Pons (tissue), 1 donor: ENCODE data around the gene SRPK2.
A peak's percentile ranks its signal among the peaks of the same experiment; 100 is the strongest.
"Not testable (repeated sequence)": the region's sequence is repeated elsewhere in the genome, so short reads cannot be mapped to it uniquely, and the experiment has no call there.

ENCODE experiments used
- DNase-seq: peaks from one replicate; pipeline ENCODE4 v3.0.0-alpha.2; 2016; ENCODE audit warnings: low spot score

The SRPK2 gene

DNA sequence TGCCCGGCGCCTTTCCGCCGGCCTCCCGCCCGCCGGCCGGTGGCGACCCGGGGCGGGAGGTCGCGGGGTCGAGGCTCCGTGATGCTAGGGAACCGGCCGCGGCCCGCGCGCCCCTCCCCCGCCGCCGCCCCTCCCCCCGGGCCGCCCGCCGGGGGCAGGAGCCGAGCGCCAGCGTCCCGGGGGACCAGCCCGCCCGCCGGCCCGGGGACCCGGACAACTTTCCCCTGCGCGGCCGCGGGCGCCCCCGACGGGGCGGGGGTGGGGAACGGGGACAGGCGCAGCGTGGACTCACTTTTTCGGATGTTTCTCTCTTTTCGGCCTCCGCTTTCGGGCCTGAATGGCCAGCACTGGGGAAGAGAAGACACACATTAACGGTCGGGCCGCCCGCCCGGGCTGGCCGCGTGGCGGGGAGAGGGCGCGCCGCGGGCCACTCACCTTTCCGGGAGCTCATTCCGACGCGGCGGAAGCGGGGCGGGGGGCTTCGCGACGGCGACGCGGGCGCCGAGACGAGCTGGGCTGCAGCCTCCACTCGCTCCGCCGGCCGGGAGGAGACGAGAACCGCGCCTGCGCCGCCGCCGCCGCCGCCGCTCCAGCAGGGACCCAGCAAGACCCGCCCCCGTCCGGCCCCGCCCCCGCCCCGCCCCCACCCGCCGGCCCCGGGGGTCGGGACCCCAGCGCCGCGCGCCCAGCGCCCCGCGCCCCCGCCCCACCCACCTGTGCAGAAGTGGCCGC lies at the start of gene SRPK2:
Gene SRPK2 (minus strand): TSS at position 566 of the 732 bp plus-strand sequence.
- DNase-seq = peak; percentile 43

- no peak for DNase-seq
Observed at GRCh38 chr7:105438254-105438653, 49.5 kb upstream of the SRPK2 start.

- DNase-seq = not testable (repeated sequence)
Observed at GRCh38 chr7:105437356-105437755, 48.6 kb upstream of the SRPK2 start.

DNA sequence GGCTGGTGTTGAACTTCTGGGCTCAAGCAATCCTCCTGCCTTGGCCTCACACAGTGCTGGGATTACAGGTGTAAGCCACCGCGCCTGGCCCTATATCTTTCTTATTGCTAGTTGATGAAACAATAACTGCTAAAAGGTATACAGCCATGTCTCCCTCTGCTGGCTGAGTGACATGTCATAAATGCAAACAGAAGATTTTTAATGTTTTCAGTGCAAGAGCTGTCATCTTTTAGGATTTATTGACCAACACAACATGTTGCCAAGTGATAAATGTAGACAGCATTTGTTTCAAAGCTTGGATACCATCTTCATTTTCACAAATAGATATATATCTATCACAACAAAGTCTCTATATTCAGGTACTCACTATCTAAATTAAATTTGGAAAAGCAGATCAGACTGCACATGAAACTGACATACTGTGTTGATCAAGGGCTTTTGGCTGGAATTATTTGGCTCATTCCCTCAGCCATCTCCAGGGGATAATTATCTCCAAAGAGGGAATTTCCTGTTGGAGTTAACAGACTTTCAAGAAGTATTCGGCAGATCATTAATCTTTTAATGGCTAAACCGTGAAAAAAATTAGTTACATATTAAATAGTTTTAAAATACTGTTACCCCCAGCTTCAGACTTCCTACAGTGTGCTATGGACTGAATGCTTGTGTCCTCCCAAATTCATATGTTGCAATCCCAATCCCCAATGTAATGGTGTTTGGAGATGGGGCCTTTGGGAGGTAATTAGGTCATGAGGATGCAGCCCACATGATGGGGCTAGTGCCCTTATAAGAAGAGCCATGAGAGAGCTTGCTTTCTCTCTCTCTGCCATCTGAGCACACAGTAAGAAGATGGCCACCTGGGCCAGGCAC lies 41.3 kb upstream of the SRPK2 start:
- DNase-seq = peak; percentile 45

DNA sequence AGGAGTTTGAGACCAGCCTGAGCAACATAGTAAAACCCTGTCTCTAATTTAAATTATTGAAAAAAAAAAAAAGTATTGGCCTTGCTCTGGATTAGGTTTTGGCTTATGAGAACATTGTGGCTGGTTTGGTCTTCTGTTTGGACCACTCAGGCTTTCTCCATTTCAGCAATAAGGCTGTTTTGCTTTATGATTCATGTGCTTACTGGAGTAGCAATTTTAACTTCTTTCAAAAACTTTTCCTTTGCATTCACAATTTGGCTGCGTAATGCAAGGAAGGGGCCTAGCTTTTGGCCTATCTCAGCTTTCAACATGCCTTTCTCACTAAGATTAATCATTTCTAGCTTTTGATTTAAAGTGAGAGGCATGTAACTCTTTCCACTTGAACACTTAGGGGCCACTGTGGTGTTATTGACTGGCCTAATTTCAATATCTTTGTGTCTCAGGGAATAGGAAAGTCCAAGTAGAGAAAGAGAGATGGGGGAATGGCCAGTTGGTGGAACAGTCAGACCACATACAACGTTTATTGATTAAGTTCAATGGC lies 38.0 kb upstream of the SRPK2 start:
- no peak for DNase-seq

- DNase-seq = no peak
Observed at GRCh38 chr7:105423987-105424386, 35.3 kb upstream of the SRPK2 start.

DNA sequence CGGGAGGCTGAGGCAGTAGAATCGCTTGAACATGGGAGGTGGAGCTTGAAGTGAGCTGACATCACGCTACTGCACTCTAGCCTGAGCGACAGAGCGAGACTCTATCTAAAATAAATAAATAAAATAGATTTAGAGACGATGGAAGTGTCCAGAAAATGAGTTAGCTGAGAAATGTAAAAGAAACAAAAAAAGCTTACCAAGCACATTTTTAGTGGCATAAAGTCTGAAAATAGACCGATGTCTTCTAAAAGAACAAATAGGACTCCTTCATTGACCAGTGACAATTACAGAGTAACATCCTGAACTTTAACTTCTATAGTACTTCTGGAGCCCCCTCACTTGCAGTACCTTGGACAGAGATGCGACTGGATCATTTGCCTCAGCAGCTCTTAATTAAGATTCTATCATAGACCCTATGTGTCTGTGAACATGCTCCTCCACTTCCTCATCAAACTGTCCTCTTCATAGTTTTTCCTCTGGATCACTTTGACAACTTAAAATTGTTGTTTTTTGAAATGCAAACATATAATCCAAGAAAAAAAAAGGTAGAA lies 25.2 kb upstream of the SRPK2 start:
- no peak for DNase-seq

- DNase-seq = not testable (repeated sequence)
Observed at GRCh38 chr7:105410774-105411173, 22.1 kb upstream of the SRPK2 start.

DNA sequence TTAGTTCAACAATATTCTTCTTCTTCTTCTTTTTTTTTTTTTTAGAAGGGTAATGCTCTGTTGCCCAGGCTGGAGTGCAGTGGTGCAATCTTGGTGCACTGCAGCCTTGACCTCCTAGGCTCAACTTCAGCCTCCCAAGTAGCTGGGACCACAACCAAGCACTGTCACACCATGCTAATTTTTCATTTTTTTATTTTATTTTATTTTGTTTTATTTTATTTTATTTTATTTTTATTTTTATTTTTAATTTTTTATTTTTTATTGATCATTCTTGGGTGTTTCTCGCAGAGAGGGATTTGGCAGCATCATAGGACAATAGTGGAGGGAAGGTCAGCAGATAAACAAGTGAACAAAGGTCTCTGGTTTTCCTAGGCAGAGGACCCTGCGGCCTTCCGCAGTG lies 21.1 kb upstream of the SRPK2 start:
- not testable (repeated sequence) for DNase-seq

DNA sequence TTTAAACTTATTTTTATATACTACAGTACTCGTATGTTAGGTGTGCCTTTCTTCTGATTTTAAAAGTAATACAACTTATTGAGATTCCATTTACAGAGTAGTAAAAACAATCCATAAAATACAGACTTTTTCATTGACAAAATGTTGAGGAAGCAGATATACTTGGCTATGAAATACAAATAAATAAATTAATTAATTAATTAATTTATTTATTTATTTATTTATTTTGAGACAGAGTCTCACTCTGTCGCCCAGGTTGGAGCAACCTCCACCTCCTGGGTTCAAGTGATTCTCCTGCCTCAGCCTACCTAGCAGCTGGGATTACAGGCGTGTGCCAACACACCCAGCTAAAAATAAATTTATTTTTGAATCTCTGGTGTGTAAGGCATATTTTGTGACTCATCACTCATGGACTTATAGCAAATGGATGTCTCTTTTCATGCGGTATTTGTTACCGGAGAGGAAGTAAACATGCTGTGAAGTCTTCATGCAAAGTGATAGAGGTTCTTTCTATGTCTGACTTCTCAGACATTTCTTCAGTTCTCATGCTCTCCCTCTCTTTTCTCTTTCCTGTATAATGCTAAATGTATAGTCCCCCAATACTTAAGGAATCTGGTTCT lies 20.2 kb upstream of the SRPK2 start:
- DNase-seq = no peak

- DNase-seq = no peak
Observed at GRCh38 chr7:105403128-105403527, 14.4 kb upstream of the SRPK2 start.

DNA sequence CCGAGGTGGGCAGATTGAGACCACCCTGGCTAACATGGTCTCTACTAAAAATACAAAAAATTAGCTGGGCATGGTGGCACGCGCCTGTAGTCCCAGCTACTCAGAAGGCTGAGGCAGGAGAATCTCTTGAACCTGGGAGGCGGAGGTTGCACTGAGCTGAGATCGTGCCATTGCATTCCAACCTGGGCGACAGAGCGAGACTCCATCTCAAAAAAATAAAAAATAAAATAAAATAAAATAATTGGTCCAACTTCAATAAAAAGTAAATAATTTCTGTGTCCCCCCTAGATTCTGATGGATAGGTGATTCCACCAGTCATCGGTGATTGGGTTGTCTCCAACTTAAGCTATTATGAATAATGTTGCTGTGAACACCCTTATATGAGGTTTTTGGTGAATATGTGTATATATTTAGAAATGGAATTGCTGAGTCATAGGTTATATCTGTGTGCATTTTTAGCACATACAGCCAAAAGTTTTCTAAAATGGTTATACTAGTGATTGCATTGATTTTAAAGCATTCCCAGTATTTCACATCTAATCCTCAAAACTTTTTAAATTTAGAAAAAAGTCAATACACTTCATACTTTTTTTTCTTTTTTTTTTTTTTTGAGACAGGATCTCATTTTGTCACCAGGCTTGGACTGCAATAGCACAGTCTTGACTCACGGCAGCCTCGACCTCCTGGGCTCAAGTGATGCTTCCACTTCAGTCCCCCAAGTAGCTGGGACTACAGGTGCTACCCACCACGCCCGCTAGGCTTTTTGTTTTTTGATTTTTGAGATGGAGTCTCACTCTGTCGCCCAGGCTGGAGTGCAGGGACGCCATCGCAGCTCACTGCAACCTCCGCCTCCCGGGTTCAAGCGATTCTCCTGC lies 13.7 kb upstream of the SRPK2 start:
- no peak for DNase-seq

GRCh38 chr7:105399043-105399725 lies 10.5 kb upstream of the SRPK2 start:
- DNase-seq = no peak

DNA sequence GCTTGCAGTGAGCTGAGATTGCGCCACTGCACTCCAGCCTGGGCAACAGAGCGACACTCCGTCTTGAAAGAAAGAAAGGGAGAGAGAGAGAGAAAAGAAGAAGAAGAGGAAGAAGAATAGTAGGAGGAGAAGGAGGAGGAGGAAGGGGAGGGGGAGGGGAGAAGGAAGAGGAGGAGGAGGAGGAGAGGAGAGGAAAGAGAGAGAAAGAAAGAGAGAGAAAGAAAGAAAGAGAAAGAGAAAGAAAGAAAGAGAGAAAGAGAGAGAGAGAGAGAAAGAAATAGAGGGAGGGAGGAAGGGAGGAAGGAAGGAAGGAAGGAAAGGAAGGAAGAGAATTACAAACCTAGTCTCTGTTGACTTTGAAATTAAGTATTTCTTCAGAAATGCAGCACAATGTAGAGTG lies 7.8 kb upstream of the SRPK2 start:
- DNase-seq = no peak

- DNase-seq = no peak
Observed at GRCh38 chr7:105391429-105391828, 2.7 kb upstream of the SRPK2 start.

DNA sequence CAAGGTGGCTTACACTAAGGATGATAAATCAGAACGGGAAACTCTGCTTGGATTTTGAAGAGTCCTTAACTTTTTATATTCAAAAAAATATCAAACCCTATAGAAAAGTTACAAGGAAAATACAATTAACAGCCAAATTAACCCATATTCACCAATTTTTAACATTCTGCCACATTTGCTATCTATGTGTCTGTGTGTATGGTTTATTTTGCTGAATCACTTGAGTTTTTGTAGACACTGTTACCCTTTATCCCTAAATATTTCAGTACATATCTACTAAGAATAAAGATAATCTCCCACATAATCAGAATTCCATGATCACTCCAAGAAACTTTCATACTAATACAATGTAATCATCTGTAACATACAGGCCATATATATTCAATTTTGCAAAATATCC lies 1.2 kb upstream of the SRPK2 start:
- no peak for DNase-seq

- DNase-seq = peak; percentile 36
Observed at GRCh38 chr7:105389088-105389650, 448 bp upstream of the SRPK2 start.

DNA sequence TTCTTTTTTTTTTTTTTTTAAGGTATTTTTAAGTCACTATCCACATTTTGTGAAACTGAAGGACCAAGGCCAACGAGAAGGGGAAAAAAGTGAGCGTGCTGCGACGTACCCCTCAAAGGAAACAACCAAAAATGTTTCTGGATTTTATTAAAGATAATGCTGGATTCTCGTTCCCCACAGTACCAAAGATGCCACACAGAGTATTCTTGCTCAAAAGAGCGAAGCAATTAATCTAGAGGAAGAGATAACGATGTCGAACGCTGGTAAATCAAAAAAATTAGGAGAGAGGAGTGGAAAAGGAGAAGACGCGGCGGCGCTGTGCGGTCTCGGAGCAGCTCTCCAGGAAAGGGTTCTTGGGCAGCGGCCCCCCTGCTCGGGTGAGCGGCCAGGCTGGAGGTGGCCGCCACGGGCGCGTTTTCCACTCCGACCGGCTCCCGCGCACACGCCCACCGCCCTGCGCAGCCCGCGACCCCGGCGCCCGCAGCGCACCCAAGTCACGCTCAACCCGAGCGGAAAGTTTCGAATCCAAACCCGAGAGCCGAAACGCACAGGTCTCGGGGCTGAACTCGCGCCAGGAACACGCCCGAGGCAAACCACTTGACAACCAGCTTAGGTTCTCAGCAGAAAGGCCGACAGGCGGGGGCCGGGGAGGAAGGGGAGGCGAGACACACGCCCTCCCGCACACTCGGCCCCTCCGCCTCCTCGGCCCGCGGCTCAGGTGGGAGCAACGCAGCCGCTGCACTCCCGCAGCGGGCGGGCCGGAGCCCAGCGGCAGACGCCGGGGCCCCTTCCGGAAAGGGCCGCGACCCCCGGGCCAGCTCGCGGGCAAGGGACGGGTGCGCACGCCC lies 989 bp downstream of the SRPK2 start:
- DNase-seq = peak; percentile 38

- DNase-seq = no peak
Observed at GRCh38 chr7:105377903-105378302, 10.8 kb downstream of the SRPK2 start.
